AML-193 (cell line): ENCODE results near the gene LCE2D.
"Not testable (repeated sequence)": the region's sequence is repeated elsewhere in the genome, so short reads cannot be mapped to it uniquely, and the experiment has no call there.

Experiments
- DNase-seq, 2 experiments: peaks; one replicate each; lab custom pipeline; 2025; lab: John Stamatoyannopoulos, UW

LCE2D gene

GRCh38 chr1:152663098-152663497, at the start of gene LCE2D:
LCE2D (plus strand) TSS chr1:152663380; CDS start chr1:152664106, 726 bp downstream.
- no peak for DNase-seq

GRCh38 chr1:152613511-152613910, 49.7 kb upstream of the LCE2D start, which contains the start of gene LCE3B:
LCE3B (plus strand) TSS chr1:152613811; CDS start chr1:152613811, 0 bp downstream.
- DNase-seq: no peak

- no peak for DNase-seq
Observed at GRCh38 chr1:152621993-152622392, 41.2 kb upstream of the LCE2D start.

- peak; percentile 54 to 67 for DNase-seq
Observed at GRCh38 chr1:152622803-152623202, 40.4 kb upstream of the LCE2D start, which contains the start of gene LCE3A. LCE3A (minus strand) TSS chr1:152623103; CDS start chr1:152623103, 0 bp downstream.

- no peak for DNase-seq
Observed at GRCh38 chr1:152623203-152623844, 39.9 kb upstream of the LCE2D start.

GRCh38 chr1:152626744-152627143, 36.4 kb upstream of the LCE2D start:
- no peak for DNase-seq

GRCh38 chr1:152630596-152630995, 32.6 kb upstream of the LCE2D start:
- DNase-seq: no peak

GRCh38 chr1:152640351-152640750, 22.8 kb upstream of the LCE2D start:
- no peak for DNase-seq

- DNase-seq: no peak
Observed at GRCh38 chr1:152643945-152644344, 19.2 kb upstream of the LCE2D start.

GRCh38 chr1:152645146-152645545, 18.0 kb upstream of the LCE2D start:
- no peak for DNase-seq

GRCh38 chr1:152646656-152647055, 16.5 kb upstream of the LCE2D start:
- DNase-seq: no peak

- DNase-seq: peak; percentile 59 to 61
Observed at GRCh38 chr1:152654110-152654509, 9.1 kb upstream of the LCE2D start.

- DNase-seq: no peak
Observed at GRCh38 chr1:152656459-152656858, 6.7 kb upstream of the LCE2D start.

- DNase-seq: no peak
Observed at GRCh38 chr1:152657677-152658076, 5.5 kb upstream of the LCE2D start.

GRCh38 chr1:152658649-152659048, 4.5 kb upstream of the LCE2D start:
- no peak for DNase-seq

GRCh38 chr1:152666171-152666570, 3.0 kb downstream of the LCE2D start:
- not testable (repeated sequence) for DNase-seq

- DNase-seq: no peak
Observed at GRCh38 chr1:152667648-152668047, 4.5 kb downstream of the LCE2D start.

GRCh38 chr1:152673016-152673415, 9.8 kb downstream of the LCE2D start:
- no peak for DNase-seq

GRCh38 chr1:152674983-152675382, 11.8 kb downstream of the LCE2D start, which contains the start of gene LCE2C:
LCE2C (plus strand) TSS chr1:152675279; CDS start chr1:152676016, 737 bp downstream.
- not testable (repeated sequence) for DNase-seq

- no peak for DNase-seq
Observed at GRCh38 chr1:152679459-152679858, 16.3 kb downstream of the LCE2D start.

GRCh38 chr1:152681616-152682015, 18.4 kb downstream of the LCE2D start:
- DNase-seq: no peak

GRCh38 chr1:152683846-152684245, 20.7 kb downstream of the LCE2D start:
- no peak for DNase-seq

GRCh38 chr1:152685823-152686222, 22.6 kb downstream of the LCE2D start, which contains the start of gene LCE2B:
LCE2B (plus strand) TSS chr1:152686123; CDS start chr1:152686844, 721 bp downstream.
- not testable (repeated sequence) for DNase-seq
